IMR-90 (cell line): ENCODE measurements around the gene SUSD1. TPM values are rescaled to one million over a fixed set of nuclear protein-coding genes. Genes with fewer than 3 reads are reported as not detected.

Source experiments
- ATAC-seq: fragments of 200-7000 bp; cut with Tn5 transposase; 2 replicates; pipeline ENCODE4 v1.9.1; 2020; ENCODE audit warnings: low read depth, mild to moderate bottlenecking, moderate library complexity
- BruUV-seq: library from RNA; stranded (reverse); fragments of 400-500 nt; replicated peaks from 2 replicates; lab custom pipeline; 2021; lab: Mats Ljungman, UMichigan
- CTCF ChIA-PET: fragments of 300-600 bp; formaldehyde crosslinking; extraction: SDS; loops from one replicate; lab custom pipeline; 2021; ENCODE audit warnings: antibody characterized with exemption; lab: Yijun Ruan, JAX
- POLR2A ChIA-PET: fragments of 300-600 bp; sonication (Branson Sonifier 250); formaldehyde crosslinking; loops from one replicate; lab custom pipeline; 2022; ENCODE audit warnings: antibody characterized with exemption; ENCODE audit not compliant: unreplicated experiment; lab: Charles Lee
- DNase-seq: peaks from one replicate; pipeline ENCODE4 v3.0.0; 2013
- H2AFZ ChIP-seq: replicated peaks from 2 replicates; pipeline ENCODE3; 2013; ENCODE audit warnings: low read length, mild to moderate bottlenecking; ENCODE audit not compliant: poor library complexity
- H2AK5ac ChIP-seq: 2 replicates; pipeline ENCODE4 v1.6.1; 2013; ENCODE audit warnings: low read depth, low read length, inconsistent platforms
- H2AK9ac ChIP-seq: replicated peaks from 2 replicates; pipeline ENCODE3; 2013; ENCODE audit warnings: mild to moderate bottlenecking, low read depth, low read length, moderate library complexity; ENCODE audit not compliant: poor library complexity
- H2BK120ac ChIP-seq: 2 replicates; pipeline ENCODE4 v1.6.1; 2013; ENCODE audit warnings: low read depth, low read length, inconsistent platforms
- H2BK15ac ChIP-seq: 3 replicates; pipeline ENCODE4 v1.6.1; 2013; ENCODE audit warnings: low read depth, low read length, inconsistent platforms
- H2BK20ac ChIP-seq: 2 replicates; pipeline ENCODE4 v1.6.1; 2013; ENCODE audit warnings: low read depth, mild to moderate bottlenecking, inconsistent platforms, low read length, moderate library complexity
- H2BK5ac ChIP-seq: 2 replicates; pipeline ENCODE4 v1.6.1; 2013; ENCODE audit warnings: mild to moderate bottlenecking, low read depth, low read length, inconsistent platforms; ENCODE audit not compliant: poor library complexity, severe bottlenecking
- H3K14ac ChIP-seq: replicated peaks from 2 replicates; pipeline ENCODE4 v1.6.1; 2013; ENCODE audit warnings: low read depth, low read length, inconsistent platforms
- H3K18ac ChIP-seq: 2 replicates; pipeline ENCODE4 v1.6.1; 2013; ENCODE audit warnings: low read depth, low read length, control low read depth
- H3K23ac ChIP-seq: 2 replicates; pipeline ENCODE4 v1.6.1; 2013; ENCODE audit warnings: low read depth, low read length, inconsistent platforms
- H3K27ac ChIP-seq: 2 replicates; pipeline ENCODE4 v1.5.1; 2013; ENCODE audit warnings: mild to moderate bottlenecking, control low read depth, low read length; ENCODE audit not compliant: insufficient read depth
- H3K27me3 ChIP-seq: 2 replicates; pipeline ENCODE4 v1.6.1; 2013; ENCODE audit warnings: low read length; ENCODE audit not compliant: control insufficient read depth, insufficient read depth
- H3K36me3 ChIP-seq: 2 replicates; pipeline ENCODE4 v1.6.1; 2013; ENCODE audit warnings: low read length, mixed read lengths; ENCODE audit not compliant: control insufficient read depth, insufficient read depth
- H3K4ac ChIP-seq: 2 replicates; pipeline ENCODE4 v1.6.1; 2013; ENCODE audit warnings: low read depth, low read length, inconsistent platforms
- H3K4me1 ChIP-seq: 2 replicates; pipeline ENCODE4 v1.6.1; 2013; ENCODE audit warnings: low read length, mixed read lengths; ENCODE audit not compliant: control insufficient read depth, insufficient read depth
- H3K4me2 ChIP-seq: 2 replicates; pipeline ENCODE4 v1.6.1; 2013; ENCODE audit warnings: low read depth, mild to moderate bottlenecking, control low read depth, low read length, moderate library complexity
- H3K4me3 ChIP-seq: 2 replicates; pipeline ENCODE4 v1.5.1; 2013; ENCODE audit warnings: low read depth, mild to moderate bottlenecking, control low read depth, low read length, moderate library complexity; ENCODE audit not compliant: insufficient read depth
- H3K56ac ChIP-seq: 2 replicates; pipeline ENCODE4 v1.6.1; 2013; ENCODE audit warnings: low read length, inconsistent platforms; ENCODE audit not compliant: insufficient read depth; ENCODE audit errors: extremely low read depth
- H3K79me1 ChIP-seq, 2 experiments: 2 replicates each; pipeline ENCODE4 v1.6.1; 2013; ENCODE audit warnings: low read length in 2 of 2, inconsistent platforms in 1 of 2, low read depth in 1 of 2
- H3K9ac ChIP-seq: 2 replicates; pipeline ENCODE4 v1.6.1; 2013; ENCODE audit warnings: low read depth, low read length, control low read depth
- H3K9me1 ChIP-seq: 2 replicates; pipeline ENCODE4 v1.6.1; 2013; ENCODE audit warnings: low read length, inconsistent platforms; ENCODE audit not compliant: insufficient read depth
- H3K9me3 ChIP-seq: 2 replicates; pipeline ENCODE4 v1.6.1; 2013; ENCODE audit warnings: low read length; ENCODE audit not compliant: control insufficient read depth, insufficient read depth
- H4K20me1 ChIP-seq: 2 replicates; pipeline ENCODE4 v1.6.1; 2013; ENCODE audit warnings: low read length, inconsistent platforms; ENCODE audit not compliant: insufficient read depth
- H4K5ac ChIP-seq: 2 replicates; pipeline ENCODE4 v1.6.1; 2013; ENCODE audit warnings: mild to moderate bottlenecking, low read depth, low read length, control low read depth
- H4K8ac ChIP-seq, 2 experiments: 2 replicates each; pipeline ENCODE4 v1.6.1; 2013; ENCODE audit warnings: low read depth in 2 of 2, low read length in 2 of 2, control low read depth in 1 of 2, inconsistent platforms in 1 of 2
- H4K91ac ChIP-seq: 2 replicates; pipeline ENCODE4 v1.6.1; 2013; ENCODE audit warnings: low read depth, low read length, inconsistent platforms; ENCODE audit not compliant: insufficient read depth
- CEBPB ChIP-seq: IDR thresholded peaks from 2 replicates; pipeline ENCODE4 v1.6.1; 2012; ENCODE audit warnings: low read depth, low read length, improper control_type of control experiment
- dilution Hi-C: fragments of 300-500 bp; cut with HindIII; formaldehyde crosslinking; loops from one replicate; pipeline ENCODE4 v1.14.3; 2018; ENCODE audit warnings: low sequenced_read_pairs; ENCODE audit not compliant: unreplicated experiment
- in situ Hi-C: fragments of 300-500 bp; cut with MboI; formaldehyde crosslinking; loops from 3 replicates; pipeline ENCODE4 v1.14.3; 2019; ENCODE audit warnings: low sequenced_read_pairs, inconsistent platforms, mixed read lengths
- intact Hi-C: fragments of 100-400 bp; cut with micrococcal nuclease; formaldehyde crosslinking; loops from 2 replicates; pipeline ENCODE4 v1.10.0; 2022
- polyA plus RNA-seq, 3 experiments: library from polyadenylated mRNA; depleted of rRNA; stranded (reverse); fragments of >200 nt; gene quantifications; 2 replicates each; pipeline ENCODE4 v1.2.3, GENCODE V29; 2012; ENCODE audit warnings: low replicate concordance in 1 of 3
- total RNA-seq: library from RNA; depleted of rRNA; stranded (reverse); fragments of >200 nt; gene quantifications from 2 replicates; pipeline ENCODE4 v1.2.3, GENCODE V29; 2012
- TF ChIP-seq, protein P1 (sequence below): fragments of 150-350 bp; IDR thresholded peaks from 2 replicates; pipeline ENCODE4 v1.6.1; 2016; ENCODE audit warnings: low read depth, mild to moderate bottlenecking, low read length, moderate library complexity, borderline replicate concordance

Gene SUSD1
- total and polyA plus RNA-seq, 2 of the 4 experiments (the other 2 are of a cell fraction), result 4.0 to 4.7 TPM

DNA sequence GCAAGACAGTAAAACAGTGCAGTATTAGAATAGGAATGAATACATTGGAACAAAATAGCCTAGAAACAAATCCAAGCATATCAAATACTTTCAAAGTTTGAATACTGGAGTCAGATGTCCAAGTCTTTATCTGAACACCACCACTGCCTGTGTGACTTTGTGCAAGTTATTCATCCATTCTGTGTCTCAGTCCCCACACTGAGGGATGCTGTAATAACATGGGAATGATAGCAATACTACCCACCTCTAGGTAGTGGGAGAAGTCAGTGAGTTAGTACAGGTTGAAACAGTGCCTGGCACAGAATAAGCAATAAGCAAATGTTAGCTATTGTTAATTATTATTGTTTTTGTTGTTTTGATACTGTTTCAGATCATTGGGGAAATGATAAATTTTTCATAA lies 130.9 kb downstream of the SUSD1 start:
- H3K27me3 ChIP-seq, result no peaks in the 10 kb centered on the region
- no peak overlapping the region for H2AFZ ChIP-seq
- ATAC-seq (no peak), DNase-seq (peak; percentile 58)
- CTCF ChIA-PET, result interaction anchor here (0.6 to 2.4 kb wide), 2 partner anchors 17 to 83 kb away, joined by 3 to 6 read pairs; no protein-coding TSS in a partner anchor
- H3K23ac ChIP-seq, result peak overlapping the region; percentile 69
- BruUV-seq, result no TSS peak
- no peak overlapping the region for H2AK9ac ChIP-seq
- dilution Hi-C loops (no loop called here), intact Hi-C loops (no loop called here), in situ Hi-C loops (no loop called here)
- peak overlapping the region; percentile 84 for H3K4ac ChIP-seq
- H3K79me1 ChIP-seq, result peaks cover 17 to 45% of the 10 kb centered on the region in 2 experiments
- peaks cover 6% of the 10 kb centered on the region; the same call in 1 of the 2 replicates for H3K9me3 ChIP-seq
- POLR2A ChIA-PET, result no interaction called here
- peak overlapping the region; percentile 25; the same call in 1 of the 2 replicates for H4K5ac ChIP-seq
- peak overlapping the region; percentile 12 to 94; a peak in 3 of 4 replicates for H4K8ac ChIP-seq
- H3K18ac ChIP-seq, result peak overlapping the region; percentile 68; the same call in 1 of the 2 replicates
- TF ChIP-seq, protein P1, sequence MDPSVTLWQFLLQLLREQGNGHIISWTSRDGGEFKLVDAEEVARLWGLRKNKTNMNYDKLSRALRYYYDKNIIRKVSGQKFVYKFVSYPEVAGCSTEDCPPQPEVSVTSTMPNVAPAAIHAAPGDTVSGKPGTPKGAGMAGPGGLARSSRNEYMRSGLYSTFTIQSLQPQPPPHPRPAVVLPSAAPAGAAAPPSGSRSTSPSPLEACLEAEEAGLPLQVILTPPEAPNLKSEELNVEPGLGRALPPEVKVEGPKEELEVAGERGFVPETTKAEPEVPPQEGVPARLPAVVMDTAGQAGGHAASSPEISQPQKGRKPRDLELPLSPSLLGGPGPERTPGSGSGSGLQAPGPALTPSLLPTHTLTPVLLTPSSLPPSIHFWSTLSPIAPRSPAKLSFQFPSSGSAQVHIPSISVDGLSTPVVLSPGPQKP, result no peak
- peak; percentile 59; the same call in 1 of the 2 replicates for TF ChIP-seq CEBPB
- H3K9ac ChIP-seq, result peak overlapping the region; percentile 37; the same call in 1 of the 2 replicates
- peak overlapping the region; percentile 97 for H2BK20ac ChIP-seq
- H3K4me2 ChIP-seq, result no peak overlapping the region
- peak overlapping the region; percentile 77 for H3K14ac ChIP-seq
- no peaks in the 10 kb centered on the region for H3K36me3 ChIP-seq
- peak overlapping the region; percentile 100 for H2BK5ac ChIP-seq
- H4K91ac ChIP-seq, result peak overlapping the region; percentile 89
- peak overlapping the region; percentile 38; the same call in 1 of the 2 replicates for H3K27ac ChIP-seq
- H2BK15ac ChIP-seq, result peak overlapping the region; percentile 71; the same call in 2 of the 3 replicates
- peak overlapping the region; percentile 64; the same call in 1 of the 2 replicates for H3K56ac ChIP-seq
- peak overlapping the region; percentile 95 for H2AK5ac ChIP-seq
- no peaks in the 10 kb centered on the region for H4K20me1 ChIP-seq
- H3K4me1 ChIP-seq, result peaks cover 30% of the 10 kb centered on the region
- peaks cover 25% of the 10 kb centered on the region for H3K9me1 ChIP-seq
- H3K4me3 ChIP-seq, result no peak overlapping the region
- peak overlapping the region; percentile 100 for H2BK120ac ChIP-seq
